IMR-90 (cell line): ENCODE data around the gene PPP1R3E. TPM values are rescaled to one million over a fixed set of nuclear protein-coding genes. Genes with fewer than 3 reads are reported as not detected.

Experiments used
- ATAC-seq: fragments of 200-7000 bp; cut with Tn5 transposase; 2 replicates; pipeline ENCODE4 v1.9.1; 2020; ENCODE audit warnings: low read depth, mild to moderate bottlenecking, moderate library complexity
- BruUV-seq: library from RNA; stranded (reverse); fragments of 400-500 nt; replicated peaks from 2 replicates; lab custom pipeline; 2021; lab: Mats Ljungman, UMichigan
- CTCF ChIA-PET: fragments of 300-600 bp; formaldehyde crosslinking; extraction: SDS; loops from one replicate; lab custom pipeline; 2021; ENCODE audit warnings: antibody characterized with exemption; lab: Yijun Ruan, JAX
- POLR2A ChIA-PET: fragments of 300-600 bp; sonication (Branson Sonifier 250); formaldehyde crosslinking; loops from one replicate; lab custom pipeline; 2022; ENCODE audit warnings: antibody characterized with exemption; ENCODE audit not compliant: unreplicated experiment; lab: Charles Lee
- DNase-seq: peaks from one replicate; pipeline ENCODE4 v3.0.0; 2013
- H2AFZ ChIP-seq: replicated peaks from 2 replicates; pipeline ENCODE3; 2013; ENCODE audit warnings: low read length, mild to moderate bottlenecking; ENCODE audit not compliant: poor library complexity
- H2AK5ac ChIP-seq: 2 replicates; pipeline ENCODE4 v1.6.1; 2013; ENCODE audit warnings: low read depth, low read length, inconsistent platforms
- H2AK9ac ChIP-seq: replicated peaks from 2 replicates; pipeline ENCODE3; 2013; ENCODE audit warnings: mild to moderate bottlenecking, low read depth, low read length, moderate library complexity; ENCODE audit not compliant: poor library complexity
- H2BK120ac ChIP-seq: 2 replicates; pipeline ENCODE4 v1.6.1; 2013; ENCODE audit warnings: low read depth, low read length, inconsistent platforms
- H2BK15ac ChIP-seq: 3 replicates; pipeline ENCODE4 v1.6.1; 2013; ENCODE audit warnings: low read depth, low read length, inconsistent platforms
- H2BK20ac ChIP-seq: 2 replicates; pipeline ENCODE4 v1.6.1; 2013; ENCODE audit warnings: low read depth, mild to moderate bottlenecking, inconsistent platforms, low read length, moderate library complexity
- H2BK5ac ChIP-seq: 2 replicates; pipeline ENCODE4 v1.6.1; 2013; ENCODE audit warnings: mild to moderate bottlenecking, low read depth, low read length, inconsistent platforms; ENCODE audit not compliant: poor library complexity, severe bottlenecking
- H3K14ac ChIP-seq: replicated peaks from 2 replicates; pipeline ENCODE4 v1.6.1; 2013; ENCODE audit warnings: low read depth, low read length, inconsistent platforms
- H3K18ac ChIP-seq: 2 replicates; pipeline ENCODE4 v1.6.1; 2013; ENCODE audit warnings: low read depth, low read length, control low read depth
- H3K23ac ChIP-seq: 2 replicates; pipeline ENCODE4 v1.6.1; 2013; ENCODE audit warnings: low read depth, low read length, inconsistent platforms
- H3K27ac ChIP-seq: 2 replicates; pipeline ENCODE4 v1.5.1; 2013; ENCODE audit warnings: mild to moderate bottlenecking, control low read depth, low read length; ENCODE audit not compliant: insufficient read depth
- H3K27me3 ChIP-seq: 2 replicates; pipeline ENCODE4 v1.6.1; 2013; ENCODE audit warnings: low read length; ENCODE audit not compliant: control insufficient read depth, insufficient read depth
- H3K36me3 ChIP-seq: 2 replicates; pipeline ENCODE4 v1.6.1; 2013; ENCODE audit warnings: low read length, mixed read lengths; ENCODE audit not compliant: control insufficient read depth, insufficient read depth
- H3K4ac ChIP-seq: 2 replicates; pipeline ENCODE4 v1.6.1; 2013; ENCODE audit warnings: low read depth, low read length, inconsistent platforms
- H3K4me1 ChIP-seq: 2 replicates; pipeline ENCODE4 v1.6.1; 2013; ENCODE audit warnings: low read length, mixed read lengths; ENCODE audit not compliant: control insufficient read depth, insufficient read depth
- H3K4me2 ChIP-seq: 2 replicates; pipeline ENCODE4 v1.6.1; 2013; ENCODE audit warnings: low read depth, mild to moderate bottlenecking, control low read depth, low read length, moderate library complexity
- H3K4me3 ChIP-seq: 2 replicates; pipeline ENCODE4 v1.5.1; 2013; ENCODE audit warnings: low read depth, mild to moderate bottlenecking, control low read depth, low read length, moderate library complexity; ENCODE audit not compliant: insufficient read depth
- H3K56ac ChIP-seq: 2 replicates; pipeline ENCODE4 v1.6.1; 2013; ENCODE audit warnings: low read length, inconsistent platforms; ENCODE audit not compliant: insufficient read depth; ENCODE audit errors: extremely low read depth
- H3K79me1 ChIP-seq, 2 experiments: 2 replicates each; pipeline ENCODE4 v1.6.1; 2013; ENCODE audit warnings: low read length in 2 of 2, inconsistent platforms in 1 of 2, low read depth in 1 of 2
- H3K9ac ChIP-seq: 2 replicates; pipeline ENCODE4 v1.6.1; 2013; ENCODE audit warnings: low read depth, low read length, control low read depth
- H3K9me1 ChIP-seq: 2 replicates; pipeline ENCODE4 v1.6.1; 2013; ENCODE audit warnings: low read length, inconsistent platforms; ENCODE audit not compliant: insufficient read depth
- H3K9me3 ChIP-seq: 2 replicates; pipeline ENCODE4 v1.6.1; 2013; ENCODE audit warnings: low read length; ENCODE audit not compliant: control insufficient read depth, insufficient read depth
- H4K20me1 ChIP-seq: 2 replicates; pipeline ENCODE4 v1.6.1; 2013; ENCODE audit warnings: low read length, inconsistent platforms; ENCODE audit not compliant: insufficient read depth
- H4K5ac ChIP-seq: 2 replicates; pipeline ENCODE4 v1.6.1; 2013; ENCODE audit warnings: mild to moderate bottlenecking, low read depth, low read length, control low read depth
- H4K8ac ChIP-seq, 2 experiments: 2 replicates each; pipeline ENCODE4 v1.6.1; 2013; ENCODE audit warnings: low read depth in 2 of 2, low read length in 2 of 2, control low read depth in 1 of 2, inconsistent platforms in 1 of 2
- H4K91ac ChIP-seq: 2 replicates; pipeline ENCODE4 v1.6.1; 2013; ENCODE audit warnings: low read depth, low read length, inconsistent platforms; ENCODE audit not compliant: insufficient read depth
- BHLHE40 ChIP-seq: fragments of 150-350 bp; IDR thresholded peaks from 2 replicates; pipeline ENCODE4 v1.6.1; 2016; ENCODE audit warnings: mild to moderate bottlenecking, low read depth, low read length
- CEBPB ChIP-seq: IDR thresholded peaks from 2 replicates; pipeline ENCODE4 v1.6.1; 2012; ENCODE audit warnings: low read depth, low read length, improper control_type of control experiment
- FOS ChIP-seq: fragments of 150-350 bp; IDR thresholded peaks from 2 replicates; pipeline ENCODE4 v1.6.1; 2016; ENCODE audit warnings: low read depth, low read length
- MAFK ChIP-seq: IDR thresholded peaks from 2 replicates; pipeline ENCODE4 v1.6.1; 2012; ENCODE audit warnings: low read depth, low read length, improper control_type of control experiment
- MXI1 ChIP-seq: IDR thresholded peaks from 2 replicates; pipeline ENCODE4 v1.6.1; 2012; ENCODE audit warnings: low read depth, mild to moderate bottlenecking, low read length, moderate library complexity, borderline replicate concordance
- NFE2L2 ChIP-seq: fragments of 150-350 bp; IDR thresholded peaks from 2 replicates; pipeline ENCODE4 v1.6.1; 2016; ENCODE audit warnings: low read depth, mild to moderate bottlenecking, low read length
- POLR2A ChIP-seq: IDR thresholded peaks from 2 replicates; pipeline ENCODE4 v1.6.1; 2012; ENCODE audit warnings: mild to moderate bottlenecking, low read depth, low read length
- RAD21 ChIP-seq: IDR thresholded peaks from 2 replicates; pipeline ENCODE4 v1.6.1; 2012; ENCODE audit warnings: low read length, improper control_type of control experiment
- RCOR1 ChIP-seq: IDR thresholded peaks from 2 replicates; pipeline ENCODE4 v1.6.1; 2012; ENCODE audit warnings: mild to moderate bottlenecking, low read length, improper control_type of control experiment; ENCODE audit not compliant: insufficient replicate concordance
- RFX5 ChIP-seq: IDR thresholded peaks from 2 replicates; pipeline ENCODE4 v1.8.0; 2012; ENCODE audit warnings: low read depth, mild to moderate bottlenecking, low read length, moderate library complexity
- SMC3 ChIP-seq: fragments of 150-350 bp; IDR thresholded peaks from 2 replicates; pipeline ENCODE4 v1.6.1; 2016; ENCODE audit warnings: low read depth, mild to moderate bottlenecking, antibody characterized with exemption, low read length, moderate library complexity
- WGBS, 2 experiments: methylation state at CpG; one replicate each; pipeline versions ENCODE4 v1.1.5 to v1.1.7; 2013; ENCODE audit warnings: missing lambda C conversion rate in 2 of 2; ENCODE audit not compliant: insufficient read length in 1 of 2; ENCODE audit errors: extremely low coverage in 2 of 2; 5-methylcytosine and 5-hydroxymethylcytosine counted together
- dilution Hi-C: fragments of 300-500 bp; cut with HindIII; formaldehyde crosslinking; loops from one replicate; pipeline ENCODE4 v1.14.3; 2018; ENCODE audit warnings: low sequenced_read_pairs; ENCODE audit not compliant: unreplicated experiment
- in situ Hi-C: fragments of 300-500 bp; cut with MboI; formaldehyde crosslinking; loops from 3 replicates; pipeline ENCODE4 v1.14.3; 2019; ENCODE audit warnings: low sequenced_read_pairs, inconsistent platforms, mixed read lengths
- intact Hi-C: fragments of 100-400 bp; cut with micrococcal nuclease; formaldehyde crosslinking; loops from 2 replicates; pipeline ENCODE4 v1.10.0; 2022
- polyA plus RNA-seq, 3 experiments: library from polyadenylated mRNA; depleted of rRNA; stranded (reverse); fragments of >200 nt; gene quantifications; 2 replicates each; pipeline ENCODE4 v1.2.3, GENCODE V29; 2012; ENCODE audit warnings: low replicate concordance in 1 of 3
- total RNA-seq: library from RNA; depleted of rRNA; stranded (reverse); fragments of >200 nt; gene quantifications from 2 replicates; pipeline ENCODE4 v1.2.3, GENCODE V29; 2012
- TF ChIP-seq, protein P1 (sequence below): fragments of 150-350 bp; IDR thresholded peaks from 2 replicates; pipeline ENCODE4 v1.6.1; 2017; ENCODE audit warnings: mild to moderate bottlenecking, antibody characterized with exemption, low read length, low read depth
- TF ChIP-seq, protein P2 (sequence below): fragments of 150-350 bp; IDR thresholded peaks from 2 replicates; pipeline ENCODE4 v1.6.1; 2016; ENCODE audit warnings: low read depth, mild to moderate bottlenecking, low read length, moderate library complexity, borderline replicate concordance
- TF ChIP-seq, protein P3 (sequence below): conservative IDR thresholded peaks from 2 replicates; pipeline ENCODE4 v1.5.1; 2012; ENCODE audit warnings: mild to moderate bottlenecking, low read depth, low read length, improper control_type of control experiment

The PPP1R3E gene
- total and polyA plus RNA-seq, 2 of the 4 experiments (the other 2 are of a cell fraction) = 1.3 to 3.5 TPM

DNA sequence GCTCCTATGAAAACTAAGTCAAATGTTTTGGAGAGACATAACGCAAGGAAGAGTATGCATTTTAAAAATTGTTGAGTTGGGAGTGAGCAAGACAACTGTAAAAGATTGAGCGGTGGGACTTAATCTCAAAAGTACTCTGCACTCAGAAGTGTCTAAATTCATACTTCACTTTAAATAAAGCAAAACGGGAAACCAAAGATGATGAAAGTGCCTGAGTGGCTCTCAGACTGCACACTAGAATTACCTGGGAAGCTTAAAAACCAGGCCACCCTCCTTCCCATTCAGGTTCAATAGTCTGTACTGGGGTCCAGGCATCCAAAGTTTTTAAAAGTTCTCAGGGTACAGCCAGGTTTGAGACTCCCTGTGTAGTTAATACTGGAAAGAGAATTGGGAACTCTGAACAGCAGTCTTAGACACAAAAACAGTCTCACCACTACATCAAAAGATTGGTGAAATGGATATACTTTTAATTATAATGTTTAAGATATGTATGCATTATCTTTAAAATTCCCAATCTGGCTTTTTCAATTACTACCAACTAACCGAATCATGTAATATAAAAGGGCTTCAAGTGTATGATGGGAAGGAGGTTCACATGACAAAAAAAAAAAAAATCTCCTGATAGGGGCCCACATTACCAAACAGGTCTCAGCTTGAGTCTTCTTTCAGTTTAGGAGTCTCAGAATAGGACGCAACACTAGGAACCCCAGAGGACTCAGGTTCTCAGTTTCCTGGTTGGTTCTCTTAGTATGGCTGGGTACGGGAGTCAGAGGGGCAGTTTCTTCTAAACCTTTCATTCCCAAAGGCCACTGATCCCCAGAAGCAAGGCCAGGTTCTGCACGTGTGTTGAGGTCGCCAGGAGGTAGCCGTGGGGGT is 17.8 kb downstream of the PPP1R3E start:
- no CpG with 5 or more reads among the region's 9 CpGs for WGBS, 2 experiments
- H2BK5ac ChIP-seq = peak overlapping the region; percentile 26
- H3K18ac ChIP-seq = no peak overlapping the region
- no TSS peak for BruUV-seq
- in situ Hi-C loops (no loop called here), intact Hi-C loops (no loop called here), dilution Hi-C loops (no loop called here)
- no peak overlapping the region for H2BK120ac ChIP-seq
- H3K23ac ChIP-seq = peak overlapping the region; percentile 83
- peak overlapping the region; percentile 51 for H3K27ac ChIP-seq
- no peaks in the 10 kb centered on the region for H3K9me3 ChIP-seq
- H3K4me2 ChIP-seq = peak overlapping the region; percentile 99
- peaks cover 6% of the 10 kb centered on the region; the same call in 1 of the 2 replicates for H3K9me1 ChIP-seq
- peaks cover 7% of the 10 kb centered on the region for H3K4me1 ChIP-seq
- no peak overlapping the region for H4K5ac ChIP-seq
- ChIA-PET CTCF (no interaction called here), POLR2A (interaction anchor here (0.6 kb wide), 1 partner anchor 388 kb away, joined by 4 read pairs; no protein-coding TSS in a partner anchor)
- H4K8ac ChIP-seq = peak overlapping the region; percentile 67 to 79
- peak overlapping the region; percentile 97 for H2AFZ ChIP-seq
- peak overlapping the region; percentile 66; the same call in 1 of the 2 replicates for H4K91ac ChIP-seq
- no peak overlapping the region for H2BK15ac ChIP-seq
- peak overlapping the region; percentile 78 for H2AK5ac ChIP-seq
- peak overlapping the region; percentile 84 for H3K9ac ChIP-seq
- H3K14ac ChIP-seq = peak overlapping the region; percentile 60
- peaks cover 20 to 21% of the 10 kb centered on the region in 2 experiments for H3K79me1 ChIP-seq
- H3K4ac ChIP-seq = peak overlapping the region; percentile 48
- peak overlapping the region; percentile 83 for H2AK9ac ChIP-seq
- no peak overlapping the region; the same call in 1 of the 2 replicates for H2BK20ac ChIP-seq
- no peaks in the 10 kb centered on the region; the same call in 1 of the 2 replicates for H4K20me1 ChIP-seq
- ATAC-seq (no peak), DNase-seq (peak; percentile 12)
- no peaks in the 10 kb centered on the region; the same call in 1 of the 2 replicates for H3K27me3 ChIP-seq
- H3K4me3 ChIP-seq = peak overlapping the region; percentile 95
- no peaks in the 10 kb centered on the region for H3K36me3 ChIP-seq
- H3K56ac ChIP-seq = peak overlapping the region; percentile 73
- TF ChIP-seq RCOR1 (no peak), POLR2A (no peak), SMC3 (no peak), RFX5 (no peak), NFE2L2 (no peak), MXI1 (no peak), CEBPB (no peak), BHLHE40 (no peak), FOS (no peak), RAD21 (no peak), MAFK (no peak)
- TF ChIP-seq, protein P1, sequence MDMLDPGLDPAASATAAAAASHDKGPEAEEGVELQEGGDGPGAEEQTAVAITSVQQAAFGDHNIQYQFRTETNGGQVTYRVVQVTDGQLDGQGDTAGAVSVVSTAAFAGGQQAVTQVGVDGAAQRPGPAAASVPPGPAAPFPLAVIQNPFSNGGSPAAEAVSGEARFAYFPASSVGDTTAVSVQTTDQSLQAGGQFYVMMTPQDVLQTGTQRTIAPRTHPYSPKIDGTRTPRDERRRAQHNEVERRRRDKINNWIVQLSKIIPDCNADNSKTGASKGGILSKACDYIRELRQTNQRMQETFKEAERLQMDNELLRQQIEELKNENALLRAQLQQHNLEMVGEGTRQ = no peak
- TF ChIP-seq, protein P2, sequence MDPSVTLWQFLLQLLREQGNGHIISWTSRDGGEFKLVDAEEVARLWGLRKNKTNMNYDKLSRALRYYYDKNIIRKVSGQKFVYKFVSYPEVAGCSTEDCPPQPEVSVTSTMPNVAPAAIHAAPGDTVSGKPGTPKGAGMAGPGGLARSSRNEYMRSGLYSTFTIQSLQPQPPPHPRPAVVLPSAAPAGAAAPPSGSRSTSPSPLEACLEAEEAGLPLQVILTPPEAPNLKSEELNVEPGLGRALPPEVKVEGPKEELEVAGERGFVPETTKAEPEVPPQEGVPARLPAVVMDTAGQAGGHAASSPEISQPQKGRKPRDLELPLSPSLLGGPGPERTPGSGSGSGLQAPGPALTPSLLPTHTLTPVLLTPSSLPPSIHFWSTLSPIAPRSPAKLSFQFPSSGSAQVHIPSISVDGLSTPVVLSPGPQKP = no peak
- TF ChIP-seq, protein P3, sequence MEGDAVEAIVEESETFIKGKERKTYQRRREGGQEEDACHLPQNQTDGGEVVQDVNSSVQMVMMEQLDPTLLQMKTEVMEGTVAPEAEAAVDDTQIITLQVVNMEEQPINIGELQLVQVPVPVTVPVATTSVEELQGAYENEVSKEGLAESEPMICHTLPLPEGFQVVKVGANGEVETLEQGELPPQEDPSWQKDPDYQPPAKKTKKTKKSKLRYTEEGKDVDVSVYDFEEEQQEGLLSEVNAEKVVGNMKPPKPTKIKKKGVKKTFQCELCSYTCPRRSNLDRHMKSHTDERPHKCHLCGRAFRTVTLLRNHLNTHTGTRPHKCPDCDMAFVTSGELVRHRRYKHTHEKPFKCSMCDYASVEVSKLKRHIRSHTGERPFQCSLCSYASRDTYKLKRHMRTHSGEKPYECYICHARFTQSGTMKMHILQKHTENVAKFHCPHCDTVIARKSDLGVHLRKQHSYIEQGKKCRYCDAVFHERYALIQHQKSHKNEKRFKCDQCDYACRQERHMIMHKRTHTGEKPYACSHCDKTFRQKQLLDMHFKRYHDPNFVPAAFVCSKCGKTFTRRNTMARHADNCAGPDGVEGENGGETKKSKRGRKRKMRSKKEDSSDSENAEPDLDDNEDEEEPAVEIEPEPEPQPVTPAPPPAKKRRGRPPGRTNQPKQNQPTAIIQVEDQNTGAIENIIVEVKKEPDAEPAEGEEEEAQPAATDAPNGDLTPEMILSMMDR = no peak
